NB4 (cell line): ENCODE results near the gene MYO10.
A peak's percentile ranks its signal among the peaks of the same experiment; 100 is the strongest.

Experiments
- DNase-seq: peaks from one replicate; pipeline ENCODE4 v3.0.0; 2010; ENCODE audit warnings: low read depth
- H3K4me3 ChIP-seq: one replicate; pipeline ENCODE4 v1.5.1; 2011; ENCODE audit warnings: mild to moderate bottlenecking, low read depth, low read length, moderate library complexity
- MYC ChIP-seq: IDR thresholded peaks from 2 replicates; pipeline ENCODE4 v1.6.1; 2011; ENCODE audit warnings: low read depth, low read length
- POLR2A ChIP-seq: IDR thresholded peaks from 2 replicates; pipeline ENCODE4 v1.6.1; 2011; ENCODE audit warnings: mild to moderate bottlenecking; ENCODE audit not compliant: insufficient read length; ENCODE audit errors: extremely low read depth
- TF ChIP-seq, protein P1 (sequence below): IDR thresholded peaks from 2 replicates; pipeline ENCODE4 v1.6.1; 2011; ENCODE audit warnings: low read depth, low read length
- TF ChIP-seq, protein P2 (sequence below): IDR thresholded peaks from one replicate; pipeline ENCODE4 v1.5.1; 2012; ENCODE audit warnings: low read depth, low read length

MYO10 gene

DNA sequence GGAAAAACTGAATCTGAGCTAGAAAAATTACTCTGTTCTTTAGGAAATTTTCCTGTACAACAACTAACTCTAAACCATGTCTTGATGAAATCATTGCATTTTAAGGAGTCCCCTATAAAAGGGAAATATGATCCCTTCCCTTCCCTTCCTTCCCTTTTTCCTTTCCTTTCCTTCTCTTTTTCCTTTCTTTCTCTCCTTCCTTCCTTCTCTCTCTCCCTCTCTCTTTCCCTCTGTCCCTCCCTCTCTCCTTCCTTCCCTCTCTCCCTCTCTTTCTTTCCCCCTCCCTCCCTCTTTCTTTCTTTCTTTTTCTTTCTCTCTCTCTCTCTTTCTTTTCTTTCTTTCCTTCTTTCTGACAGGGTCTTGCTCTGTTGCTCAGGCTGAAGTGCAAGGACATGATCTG lies 42.2 kb upstream of the MYO10 start:
- H3K4me3 ChIP-seq = no peak overlapping the region
- TF ChIP-seq, protein P1, sequence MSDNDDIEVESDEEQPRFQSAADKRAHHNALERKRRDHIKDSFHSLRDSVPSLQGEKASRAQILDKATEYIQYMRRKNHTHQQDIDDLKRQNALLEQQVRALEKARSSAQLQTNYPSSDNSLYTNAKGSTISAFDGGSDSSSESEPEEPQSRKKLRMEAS = no peak
- TF ChIP-seq, protein P2, sequence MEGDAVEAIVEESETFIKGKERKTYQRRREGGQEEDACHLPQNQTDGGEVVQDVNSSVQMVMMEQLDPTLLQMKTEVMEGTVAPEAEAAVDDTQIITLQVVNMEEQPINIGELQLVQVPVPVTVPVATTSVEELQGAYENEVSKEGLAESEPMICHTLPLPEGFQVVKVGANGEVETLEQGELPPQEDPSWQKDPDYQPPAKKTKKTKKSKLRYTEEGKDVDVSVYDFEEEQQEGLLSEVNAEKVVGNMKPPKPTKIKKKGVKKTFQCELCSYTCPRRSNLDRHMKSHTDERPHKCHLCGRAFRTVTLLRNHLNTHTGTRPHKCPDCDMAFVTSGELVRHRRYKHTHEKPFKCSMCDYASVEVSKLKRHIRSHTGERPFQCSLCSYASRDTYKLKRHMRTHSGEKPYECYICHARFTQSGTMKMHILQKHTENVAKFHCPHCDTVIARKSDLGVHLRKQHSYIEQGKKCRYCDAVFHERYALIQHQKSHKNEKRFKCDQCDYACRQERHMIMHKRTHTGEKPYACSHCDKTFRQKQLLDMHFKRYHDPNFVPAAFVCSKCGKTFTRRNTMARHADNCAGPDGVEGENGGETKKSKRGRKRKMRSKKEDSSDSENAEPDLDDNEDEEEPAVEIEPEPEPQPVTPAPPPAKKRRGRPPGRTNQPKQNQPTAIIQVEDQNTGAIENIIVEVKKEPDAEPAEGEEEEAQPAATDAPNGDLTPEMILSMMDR = no peak
- TF ChIP-seq MYC (no peak), POLR2A (no peak)
- no peak for DNase-seq

DNA sequence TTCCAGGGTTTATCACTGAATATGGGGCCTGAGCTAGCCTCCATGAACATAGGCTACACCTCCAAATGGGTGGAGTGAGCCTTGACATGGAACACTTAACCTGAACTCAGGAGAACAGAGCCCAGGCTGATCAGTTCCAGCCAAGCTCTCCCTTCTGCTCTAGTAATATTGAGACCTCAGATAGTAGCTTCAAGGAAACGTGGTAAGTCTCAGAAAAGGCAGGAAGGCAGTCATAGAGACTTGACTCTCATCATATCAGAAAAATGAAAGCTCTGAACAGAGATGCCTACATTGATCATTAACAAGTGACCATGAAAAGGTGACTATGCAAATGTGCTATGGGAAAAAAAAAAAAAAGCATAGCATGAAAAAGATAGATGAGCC lies 40.5 kb upstream of the MYO10 start:
- no peak overlapping the region for H3K4me3 ChIP-seq
- TF ChIP-seq, protein P2 = no peak
- TF ChIP-seq POLR2A = no peak
- TF ChIP-seq MYC = no peak
- TF ChIP-seq, protein P1 = no peak
- DNase-seq = no peak

DNA sequence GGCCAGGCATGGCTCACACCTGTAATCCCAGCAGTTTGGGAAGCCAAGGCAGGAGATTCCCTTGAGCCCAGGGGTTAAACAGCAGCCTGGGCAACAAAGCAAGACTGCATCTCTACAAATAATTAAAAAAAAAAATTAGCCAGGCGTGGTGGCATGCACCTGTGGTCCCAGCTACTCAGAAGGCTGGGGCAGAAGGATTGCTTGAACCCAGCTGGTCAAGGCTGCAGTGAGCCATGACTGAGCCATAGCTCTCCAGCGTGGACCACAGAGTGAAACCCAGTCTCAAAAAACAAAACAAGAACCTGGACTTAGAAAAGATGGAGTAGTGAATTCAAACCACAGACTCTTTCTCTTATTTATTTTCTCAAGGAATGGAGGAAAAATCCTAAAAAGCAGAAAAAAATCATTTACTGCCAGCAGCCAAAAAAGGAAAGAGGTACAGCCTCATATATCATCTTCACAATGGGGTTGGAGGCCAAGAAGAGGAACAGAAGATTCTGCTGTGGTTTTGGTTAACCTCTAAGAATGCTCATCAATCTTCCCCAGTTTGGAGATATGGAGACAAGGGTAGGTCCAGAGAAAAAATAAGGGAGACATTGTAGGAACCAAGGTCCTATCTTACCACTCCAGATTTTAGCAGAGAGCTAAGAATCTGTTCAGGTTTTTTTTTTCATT lies 40.0 kb upstream of the MYO10 start:
- TF ChIP-seq POLR2A = no peak
- TF ChIP-seq, protein P2 = no peak
- TF ChIP-seq, protein P1 = no peak
- TF ChIP-seq MYC = no peak
- peak; percentile 18 for DNase-seq
- H3K4me3 ChIP-seq = no peak overlapping the region

DNA sequence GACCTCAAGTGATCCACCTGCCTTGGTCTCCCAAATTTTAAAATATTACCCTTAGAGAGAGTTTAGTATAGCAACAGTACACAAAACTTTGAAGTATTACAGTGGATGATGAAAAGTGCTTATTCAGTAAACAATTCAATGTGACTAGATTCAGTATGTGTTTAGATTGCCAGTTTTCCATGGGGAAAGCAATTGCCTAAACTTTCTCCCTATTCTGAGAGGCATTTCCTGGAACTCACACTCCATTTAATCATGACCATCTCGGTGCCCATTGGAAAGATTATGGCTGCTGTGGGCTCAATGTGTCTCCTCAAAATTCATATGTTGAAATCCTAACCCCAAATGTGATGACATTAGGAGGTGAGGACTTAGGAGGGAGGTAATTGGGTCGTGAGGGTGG lies 38.9 kb upstream of the MYO10 start:
- no peak overlapping the region for H3K4me3 ChIP-seq
- no peak for DNase-seq
- TF ChIP-seq, protein P1 = no peak
- TF ChIP-seq, protein P2 = no peak
- no peak for TF ChIP-seq POLR2A
- TF ChIP-seq MYC = no peak

DNA sequence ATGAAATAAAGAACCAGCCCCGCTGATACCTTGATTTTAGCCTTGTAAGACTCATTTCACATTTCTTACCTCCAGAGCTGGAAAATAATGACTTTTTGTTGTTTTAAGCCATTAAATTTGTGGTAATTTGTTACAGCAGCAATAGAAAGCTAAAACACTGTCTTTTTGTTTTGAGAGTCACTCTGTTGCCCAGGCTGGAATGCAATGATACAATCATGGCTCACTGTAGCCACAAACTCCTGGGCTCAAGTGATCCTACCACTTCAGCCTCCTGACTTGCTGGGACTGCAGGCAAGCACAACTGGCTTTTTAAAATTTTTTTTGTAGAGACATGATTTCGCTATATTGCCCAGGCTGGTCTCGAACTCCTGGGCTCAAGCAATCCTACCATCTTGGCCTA lies 34.7 kb upstream of the MYO10 start:
- TF ChIP-seq MYC (no peak), POLR2A (no peak)
- TF ChIP-seq, protein P2 = no peak
- TF ChIP-seq, protein P1 = no peak
- DNase-seq = no peak
- no peak overlapping the region for H3K4me3 ChIP-seq
